ENCODE measurements around the gene ABLIM3.

DNA sequence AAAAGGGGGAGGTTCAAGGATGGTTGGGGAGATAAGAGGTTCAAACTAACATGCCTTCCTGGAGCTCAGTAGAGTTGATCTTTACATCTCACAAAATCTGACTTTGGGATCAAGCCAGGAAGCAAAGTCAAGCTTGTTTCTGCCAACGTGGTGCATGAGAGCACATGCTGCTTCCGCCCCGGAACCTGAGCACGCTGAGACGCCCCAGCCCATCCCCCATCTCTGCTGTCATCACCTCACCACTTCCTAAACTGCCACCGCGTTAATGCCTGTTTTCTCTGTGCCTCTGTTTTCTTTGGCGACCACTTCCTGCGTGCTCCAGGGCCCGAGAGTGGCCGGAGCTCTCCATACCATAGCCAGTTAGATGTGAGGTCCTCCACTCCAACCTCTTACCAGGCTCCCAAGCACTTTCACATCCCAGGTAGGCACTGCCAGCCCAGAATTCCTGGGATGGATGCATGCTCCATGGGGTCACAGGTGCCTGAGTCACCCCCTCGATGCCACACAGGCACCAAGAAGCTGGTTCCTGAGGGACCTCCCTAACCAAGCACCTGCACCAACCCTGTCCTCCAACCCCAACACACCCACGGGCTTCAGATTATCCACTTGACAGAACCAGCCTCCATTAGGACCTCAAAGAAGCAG is 99.2 kb downstream of the ABLIM3 start:
- no peak for TF ChIP-seq POLR2A (IDR thresholded peaks at IDR 0.05)
- no peak for TF ChIP-seq EP300 (IDR thresholded peaks at IDR 0.05)
- TF ChIP-seq, protein P1, sequence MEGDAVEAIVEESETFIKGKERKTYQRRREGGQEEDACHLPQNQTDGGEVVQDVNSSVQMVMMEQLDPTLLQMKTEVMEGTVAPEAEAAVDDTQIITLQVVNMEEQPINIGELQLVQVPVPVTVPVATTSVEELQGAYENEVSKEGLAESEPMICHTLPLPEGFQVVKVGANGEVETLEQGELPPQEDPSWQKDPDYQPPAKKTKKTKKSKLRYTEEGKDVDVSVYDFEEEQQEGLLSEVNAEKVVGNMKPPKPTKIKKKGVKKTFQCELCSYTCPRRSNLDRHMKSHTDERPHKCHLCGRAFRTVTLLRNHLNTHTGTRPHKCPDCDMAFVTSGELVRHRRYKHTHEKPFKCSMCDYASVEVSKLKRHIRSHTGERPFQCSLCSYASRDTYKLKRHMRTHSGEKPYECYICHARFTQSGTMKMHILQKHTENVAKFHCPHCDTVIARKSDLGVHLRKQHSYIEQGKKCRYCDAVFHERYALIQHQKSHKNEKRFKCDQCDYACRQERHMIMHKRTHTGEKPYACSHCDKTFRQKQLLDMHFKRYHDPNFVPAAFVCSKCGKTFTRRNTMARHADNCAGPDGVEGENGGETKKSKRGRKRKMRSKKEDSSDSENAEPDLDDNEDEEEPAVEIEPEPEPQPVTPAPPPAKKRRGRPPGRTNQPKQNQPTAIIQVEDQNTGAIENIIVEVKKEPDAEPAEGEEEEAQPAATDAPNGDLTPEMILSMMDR (IDR thresholded peaks at IDR 0.05) = no peak
